WTC11 (cell line): Measurements from ENCODE around the gene HPS5. TPM values are rescaled to one million over a fixed set of nuclear protein-coding genes. Genes with fewer than 3 reads are reported as not detected.
"Not testable (repeated sequence)": the region's sequence is repeated elsewhere in the genome, so short reads cannot be mapped to it uniquely, and the experiment has no call there.

Source experiments
- ATAC-seq: fragments of 200-7000 bp; cut with Tn5 transposase; 2 replicates; pipeline ENCODE4 v1.10.0; 2021; ENCODE audit warnings: mild to moderate bottlenecking, moderate library complexity
- CTCF ChIA-PET: fragments of 300-600 bp; sonication (Branson Sonifier 250); formaldehyde crosslinking; loops from one replicate; lab custom pipeline; 2021; ENCODE audit warnings: antibody characterized with exemption; lab: Charles Lee
- POLR2A ChIA-PET: fragments of 350-600 bp; sonication (Branson Sonifier 250); formaldehyde crosslinking; loops from one replicate; lab custom pipeline; 2021; ENCODE audit warnings: antibody characterized with exemption; lab: Charles Lee
- DNase-seq: peaks from one replicate; pipeline ENCODE4 v3.0.0; 2021; ENCODE audit warnings: low spot score
- H3K27ac Mint-ChIP-seq: 2 replicates; pipeline ENCODE4 v1.8.0; 2021; ENCODE audit warnings: mixed read lengths
- H3K27me3 Mint-ChIP-seq: 2 replicates; pipeline ENCODE4 v1.8.0; 2021; ENCODE audit warnings: low read depth, mild to moderate bottlenecking, moderate library complexity, mixed read lengths
- H3K36me3 Mint-ChIP-seq: 2 replicates; pipeline ENCODE4 v1.8.0; 2021; ENCODE audit warnings: mixed read lengths
- H3K4me1 Mint-ChIP-seq: 2 replicates; pipeline ENCODE4 v1.8.0; 2022; ENCODE audit warnings: mixed read lengths
- H3K4me3 Mint-ChIP-seq: 2 replicates; pipeline ENCODE4 v1.8.0; 2021; ENCODE audit warnings: mild to moderate bottlenecking, moderate library complexity, mixed read lengths
- H3K9me3 Mint-ChIP-seq: 2 replicates; pipeline ENCODE4 v1.8.0; 2021; ENCODE audit warnings: mixed read lengths
- ATF6 ChIP-seq: sonication (generic); formaldehyde crosslinking; IDR thresholded peaks from 2 replicates; pipeline ENCODE4 v1.8.1; 2023; ENCODE audit warnings: mild to moderate bottlenecking, missing genetic modification reagents
- E2F1 ChIP-seq: sonication (generic); formaldehyde crosslinking; IDR thresholded peaks from 2 replicates; pipeline ENCODE4 v1.8.0; 2022; ENCODE audit warnings: mild to moderate bottlenecking, missing genetic modification reagents
- FOXK1 ChIP-seq: sonication (generic); formaldehyde crosslinking; IDR thresholded peaks from 2 replicates; pipeline ENCODE4 v1.8.0; 2022; ENCODE audit warnings: mild to moderate bottlenecking, moderate library complexity, missing genetic modification reagents
- JAZF1 ChIP-seq: fragments of 250-450 bp; sonication (Bioruptor Pico); IDR thresholded peaks from 2 replicates; pipeline ENCODE4 v1.9.0; 2021; ENCODE audit warnings: moderate library complexity, mild to moderate bottlenecking, inconsistent platforms
- TEAD1 ChIP-seq: sonication (generic); formaldehyde crosslinking; IDR thresholded peaks from 2 replicates; pipeline ENCODE4 v1.8.0; 2022; ENCODE audit warnings: mild to moderate bottlenecking, missing genetic modification reagents
- TEAD4 ChIP-seq: sonication (generic); formaldehyde crosslinking; IDR thresholded peaks from 2 replicates; pipeline ENCODE4 v1.8.0; 2022; ENCODE audit warnings: mild to moderate bottlenecking, missing genetic modification reagents
- USF2 ChIP-seq: sonication (generic); formaldehyde crosslinking; IDR thresholded peaks from 2 replicates; pipeline ENCODE4 v1.8.1; 2023; ENCODE audit warnings: mild to moderate bottlenecking, missing genetic modification reagents, moderate library complexity
- ZNF121 ChIP-seq: sonication (generic); formaldehyde crosslinking; IDR thresholded peaks from 2 replicates; pipeline ENCODE4 v1.8.0; 2023; ENCODE audit warnings: missing genetic modification reagents
- ZNF219 ChIP-seq: sonication (generic); formaldehyde crosslinking; IDR thresholded peaks from 2 replicates; pipeline ENCODE4 v1.8.0; 2023; ENCODE audit warnings: missing genetic modification reagents, mild to moderate bottlenecking, borderline replicate concordance
- ZNF512 ChIP-seq: sonication (generic); formaldehyde crosslinking; IDR thresholded peaks from 2 replicates; pipeline ENCODE4 v1.8.1; 2022; ENCODE audit warnings: missing genetic modification reagents, borderline replicate concordance
- ZNF532 ChIP-seq: fragments of 250-450 bp; sonication (Bioruptor Pico); IDR thresholded peaks from 2 replicates; pipeline ENCODE4 v1.9.0; 2021; ENCODE audit warnings: mild to moderate bottlenecking, borderline replicate concordance
- ZSCAN18 ChIP-seq: fragments of 250-450 bp; sonication (Bioruptor Pico); IDR thresholded peaks from 2 replicates; pipeline ENCODE4 v2.1.2; 2022; ENCODE audit warnings: mild to moderate bottlenecking, moderate library complexity
- total RNA-seq: library from RNA; stranded (reverse); gene quantifications from 3 replicates; pipeline ENCODE4 v1.2.3, GENCODE V29; 2021

The HPS5 gene
- total RNA-seq, 1 experiment from 2014 or later, result 14.9 TPM

- POLR2A ChIA-PET, result no interaction called here
- Mint-ChIP-seq H3K27me3 (no peaks in the 10 kb centered on the region), H3K4me1 (peaks cover 16% of the 10 kb centered on the region), H3K9me3 (no peaks in the 10 kb centered on the region), H3K36me3 (peaks cover 21% of the 10 kb centered on the region), H3K4me3 (no peak overlapping the region), H3K27ac (peak overlapping the region; percentile 71)
- no peak for TF ChIP-seq TEAD4 (CRISPR knock-in tag)
- no peak for DNase-seq
- CTCF ChIA-PET, result no interaction called here
- no peak for ATAC-seq
Measured at GRCh38 chr11:18329196-18329870, 7.4 kb upstream of the HPS5 start.

- Mint-ChIP-seq H3K36me3 (peaks cover 9% of the 10 kb centered on the region), H3K4me3 (peak overlapping the region; percentile 96), H3K9me3 (no peaks in the 10 kb centered on the region), H3K27me3 (no peaks in the 10 kb centered on the region), H3K27ac (no peak overlapping the region), H3K4me1 (peaks cover 34% of the 10 kb centered on the region)
- CTCF ChIA-PET, result no interaction called here
- no peak for DNase-seq
- no peak for ATAC-seq
- TF ChIP-seq TEAD1, result no peak
- no peak for TF ChIP-seq ZNF121
- TF ChIP-seq ZSCAN18, result no peak
- no peak for TF ChIP-seq ATF6 (CRISPR knock-in tag)
- no peak for TF ChIP-seq TEAD4 (CRISPR knock-in tag)
- no peak for TF ChIP-seq USF2 (CRISPR knock-in tag)
- TF ChIP-seq ZNF219 (CRISPR knock-in tag), result no peak
- no peak for TF ChIP-seq FOXK1 (CRISPR knock-in tag)
- TF ChIP-seq E2F1 (CRISPR knock-in tag), result no peak
- TF ChIP-seq ZNF532 (CRISPR knock-in tag), result no peak
- TF ChIP-seq JAZF1 (CRISPR knock-in tag), result no peak
- TF ChIP-seq ZNF512 (CRISPR knock-in tag), result no peak
- POLR2A ChIA-PET, result no interaction called here
Measured at GRCh38 chr11:18324381-18324780, 2.4 kb upstream of the HPS5 start.

- H3K36me3 Mint-ChIP-seq, H3K9me3 Mint-ChIP-seq, ATAC-seq, DNase-seq, CTCF ChIA-PET, POLR2A ChIA-PET, H3K27me3 Mint-ChIP-seq: not testable (repeated sequence)
- Mint-ChIP-seq H3K4me1 (peaks cover 37% of the 10 kb centered on the region), H3K27ac (peak overlapping the region; percentile 67), H3K4me3 (peak overlapping the region; percentile 96)
Measured at GRCh38 chr11:18323881-18324280, 1.9 kb upstream of the HPS5 start.
